ENCODE measurements around the gene IL25. TPM values are rescaled to one million over a fixed set of nuclear protein-coding genes. Genes with fewer than 3 reads are reported as not detected.
"Not testable (repeated sequence)": the region's sequence is repeated elsewhere in the genome, so short reads cannot be mapped to it uniquely, and the experiment has no call there.

Gene IL25
- total RNA-seq, 1 experiment from 2014 or later: not detected

- CTCF ChIA-PET: no interaction called here
- Histone ChIP-seq H3K36me3 (ENCODE audit: control insufficient read depth, insufficient read depth, low read length) (no peaks in the 10 kb centered on the region), H3K4me1 (ENCODE audit: control insufficient read depth, insufficient read depth, low read length) (no peaks in the 10 kb centered on the region), H3K27ac (ENCODE audit: low read length) (no peak overlapping the region), H3K4me3 (ENCODE audit: low read depth in 2 of 2, low read length in 2 of 2) (no peak overlapping the region), H3K9me3 (ENCODE audit: control insufficient read depth, insufficient read depth, low read depth, low read length) (no peaks in the 10 kb centered on the region), H3K27me3 (ENCODE audit: control insufficient read depth, insufficient read depth, low read length) (no peaks in the 10 kb centered on the region)
- in situ Hi-C loops (cut with HindIII; ENCODE audit: low pct_unique_long_range_greater_than_20kb, low sequenced_read_pairs): no loop called here
- no peak for DNase-seq (ENCODE audit: low read depth, low spot score)
- ATAC-seq: no peak
- intact Hi-C loops (cut with micrococcal nuclease; ENCODE audit: unreplicated experiment): no loop called here
- BruUV-seq (replicated peaks): no TSS peak
- TF ChIP-seq REST (IDR thresholded peaks at IDR 0.05; ENCODE audit: insufficient read depth in 1 of 2, low read depth in 2 of 2, low read length in 1 of 2) (no peak), POLR2AphosphoS5 (IDR thresholded peaks at IDR 0.05; ENCODE audit: low read depth, low read length) (no peak), CTCF (IDR thresholded peaks at IDR 0.05) (no peak), TCF7L2 (IDR thresholded peaks at IDR 0.05; ENCODE audit: low read depth, low read length) (no peak), SIN3A (IDR thresholded peaks at IDR 0.05; ENCODE audit: borderline replicate concordance, insufficient read depth, low read depth, low read length) (no peak)
- POLR2A ChIA-PET: interaction anchor here (0.6 kb wide), 1 partner anchor 82 kb away, joined by 6 read pairs; no protein-coding TSS in a partner anchor
Measured at GRCh38 chr14:23416801-23417200, 44.2 kb downstream of the IL25 start.

GRCh38 chr14:23417269-23417668, 44.7 kb downstream of the IL25 start:
- DNase-seq (ENCODE audit: low read depth, low spot score); in situ Hi-C loops (cut with HindIII; ENCODE audit: low pct_unique_long_range_greater_than_20kb, low sequenced_read_pairs); intact Hi-C loops (cut with micrococcal nuclease; ENCODE audit: unreplicated experiment); H3K4me3 ChIP-seq (ENCODE audit: low read depth in 2 of 2, low read length in 2 of 2); ATAC-seq; H3K27ac ChIP-seq (ENCODE audit: low read length); H3K36me3 ChIP-seq (ENCODE audit: control insufficient read depth, insufficient read depth, low read length); H3K27me3 ChIP-seq (ENCODE audit: control insufficient read depth, insufficient read depth, low read length); CTCF ChIA-PET; H3K9me3 ChIP-seq (ENCODE audit: control insufficient read depth, insufficient read depth, low read depth, low read length); BruUV-seq (replicated peaks); H3K4me1 ChIP-seq (ENCODE audit: control insufficient read depth, insufficient read depth, low read length): not testable (repeated sequence)
- POLR2A ChIA-PET: interaction anchor here (0.6 kb wide), 1 partner anchor 83 kb away, joined by 6 read pairs; no protein-coding TSS in a partner anchor

- POLR2A ChIA-PET: no interaction called here
- in situ Hi-C loops (cut with HindIII; ENCODE audit: low pct_unique_long_range_greater_than_20kb, low sequenced_read_pairs): no loop called here
- DNase-seq (ENCODE audit: low read depth, low spot score) (no peak), ATAC-seq (no peak)
- no peaks in the 10 kb centered on the region for H3K4me1 ChIP-seq (ENCODE audit: control insufficient read depth, insufficient read depth, low read length)
- intact Hi-C loops (cut with micrococcal nuclease; ENCODE audit: unreplicated experiment): no loop called here
- no peaks in the 10 kb centered on the region for H3K27me3 ChIP-seq (ENCODE audit: control insufficient read depth, insufficient read depth, low read length)
- TF ChIP-seq REST (IDR thresholded peaks at IDR 0.05; ENCODE audit: insufficient read depth in 1 of 2, low read depth in 2 of 2, low read length in 1 of 2) (no peak), TCF7L2 (IDR thresholded peaks at IDR 0.05; ENCODE audit: low read depth, low read length) (no peak), POLR2AphosphoS5 (IDR thresholded peaks at IDR 0.05; ENCODE audit: low read depth, low read length) (no peak), SIN3A (IDR thresholded peaks at IDR 0.05; ENCODE audit: borderline replicate concordance, insufficient read depth, low read depth, low read length) (no peak), CTCF (IDR thresholded peaks at IDR 0.05) (no peak)
- CTCF ChIA-PET: no interaction called here
- no peak overlapping the region for H3K27ac ChIP-seq (ENCODE audit: low read length)
- no peaks in the 10 kb centered on the region for H3K9me3 ChIP-seq (ENCODE audit: control insufficient read depth, insufficient read depth, low read depth, low read length)
- H3K36me3 ChIP-seq (ENCODE audit: control insufficient read depth, insufficient read depth, low read length): no peaks in the 10 kb centered on the region
- no peak overlapping the region for H3K4me3 ChIP-seq (ENCODE audit: low read depth in 2 of 2, low read length in 2 of 2)
- no TSS peak for BruUV-seq (replicated peaks)
Measured at GRCh38 chr14:23418021-23418420, 45.4 kb downstream of the IL25 start.

GRCh38 chr14:23419646-23420045, 47.0 kb downstream of the IL25 start:
- H3K36me3 ChIP-seq (ENCODE audit: control insufficient read depth, insufficient read depth, low read length); H3K4me3 ChIP-seq (ENCODE audit: low read depth in 2 of 2, low read length in 2 of 2); BruUV-seq (replicated peaks); in situ Hi-C loops (cut with HindIII; ENCODE audit: low pct_unique_long_range_greater_than_20kb, low sequenced_read_pairs); intact Hi-C loops (cut with micrococcal nuclease; ENCODE audit: unreplicated experiment); POLR2A ChIA-PET; DNase-seq (ENCODE audit: low read depth, low spot score); H3K27ac ChIP-seq (ENCODE audit: low read length); ATAC-seq; CTCF ChIA-PET; H3K4me1 ChIP-seq (ENCODE audit: control insufficient read depth, insufficient read depth, low read length); H3K9me3 ChIP-seq (ENCODE audit: control insufficient read depth, insufficient read depth, low read depth, low read length); H3K27me3 ChIP-seq (ENCODE audit: control insufficient read depth, insufficient read depth, low read length): not testable (repeated sequence)
